ENCODE measurements around the gene DNAI1.

- TF ChIP-seq GATA2 (IDR thresholded peaks at IDR 0.05; ENCODE audit: low read depth, low read length), result no peak
- no peak for TF ChIP-seq GATA3 (IDR thresholded peaks at IDR 0.05; ENCODE audit: low read depth, low read length)
Measured at GRCh38 chr9:34443976-34444375, 14.6 kb upstream of the DNAI1 start.
